Stimulated activated CD8-positive, alpha-beta memory T cell treated with anti-CD3 and anti-CD28 coated beads, Interleukin-7, amount 100 ng/mL, for 24 hours (primary cell): ENCODE data around the gene SERINC5.
"Not testable (repeated sequence)": the region's sequence is repeated elsewhere in the genome, so short reads cannot be mapped to it uniquely, and the experiment has no call there.

Source experiments
- DNase-seq: peaks from one replicate; pipeline ENCODE4 v3.0.0-alpha.2; 2020; ENCODE audit warnings: low read depth

The SERINC5 gene

DNA sequence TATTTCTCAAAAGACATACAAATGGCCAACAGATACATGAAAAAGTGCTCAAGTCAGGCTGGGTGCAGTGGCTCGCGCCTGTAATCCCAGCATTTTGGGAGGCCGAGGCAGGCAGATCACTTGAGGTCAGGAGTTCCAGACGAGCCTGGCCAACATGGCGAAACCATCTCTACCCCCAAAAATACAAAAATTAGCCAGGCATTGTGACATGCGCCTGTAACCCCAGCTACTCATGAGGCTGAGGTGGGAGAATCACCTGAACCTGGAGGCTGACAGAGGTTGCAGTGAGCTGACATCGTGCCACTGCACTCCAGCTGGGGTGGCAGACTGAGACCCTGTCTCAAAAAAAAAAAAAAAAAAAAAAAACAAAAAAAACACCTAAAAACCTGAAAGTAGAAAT, 119.0 kb downstream of the SERINC5 start:
- DNase-seq, result not testable (repeated sequence)

GRCh38 chr5:80134876-80135275, 121.0 kb downstream of the SERINC5 start:
- DNase-seq, result no peak

DNA sequence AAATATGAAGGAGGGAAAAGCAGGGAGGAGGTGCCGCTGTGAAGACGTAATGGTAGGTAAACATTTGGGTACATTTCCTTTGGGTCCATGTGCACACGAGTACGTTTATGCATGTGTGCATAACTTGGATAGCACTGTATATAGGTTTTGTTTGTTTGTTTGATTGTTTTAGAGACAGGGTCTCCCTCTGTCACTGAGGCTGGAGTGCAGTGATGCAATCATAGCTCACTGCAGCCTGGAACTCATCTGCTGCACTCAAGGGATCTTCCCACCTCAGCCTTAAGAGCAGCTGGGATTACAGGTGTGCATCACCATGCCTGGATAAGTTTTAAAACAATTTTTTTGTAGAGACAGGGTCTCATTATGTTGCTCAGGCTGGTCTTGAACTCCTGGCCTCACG, 126.7 kb downstream of the SERINC5 start:
- DNase-seq, result no peak

DNA sequence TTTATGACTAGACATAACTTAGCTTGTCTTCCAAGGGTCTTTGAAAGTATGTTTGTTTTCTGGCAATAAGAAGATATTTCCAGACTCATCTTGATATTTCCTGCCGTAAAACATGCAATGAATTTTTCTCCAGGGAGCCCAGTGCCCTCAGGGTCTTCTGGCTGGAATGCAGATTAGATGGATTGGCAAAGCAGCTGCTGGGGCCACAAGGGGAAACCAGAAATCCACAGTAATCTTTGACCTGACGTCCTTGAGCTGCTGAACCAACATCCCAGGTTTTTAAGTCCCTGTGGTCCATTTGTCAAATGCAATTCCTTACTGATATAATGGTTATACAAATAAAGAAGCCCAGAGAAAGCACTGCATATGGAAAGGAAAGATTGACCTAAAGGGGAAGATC, 127.7 kb downstream of the SERINC5 start:
- DNase-seq, result no peak

DNA sequence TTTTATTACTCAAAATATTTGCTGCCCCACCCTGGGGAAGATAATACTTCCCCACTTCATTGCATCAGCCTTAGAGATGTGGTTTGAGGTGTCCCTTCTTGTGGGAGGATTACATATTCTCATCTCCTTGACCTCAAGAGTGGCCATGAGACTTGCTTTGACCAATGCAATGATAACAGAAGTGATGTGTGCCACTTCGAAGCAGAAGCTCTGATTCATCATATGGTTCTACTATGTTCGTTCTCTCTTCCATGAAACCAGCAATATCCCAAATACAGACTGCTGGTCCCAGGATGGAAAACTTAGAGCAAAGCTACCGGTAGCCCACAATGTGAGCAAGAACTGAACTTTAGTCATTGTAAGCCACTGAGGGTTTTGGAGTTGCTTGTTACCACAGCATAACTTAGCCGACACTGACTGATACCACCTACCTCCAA, 128.7 kb downstream of the SERINC5 start:
- DNase-seq, result no peak

DNA sequence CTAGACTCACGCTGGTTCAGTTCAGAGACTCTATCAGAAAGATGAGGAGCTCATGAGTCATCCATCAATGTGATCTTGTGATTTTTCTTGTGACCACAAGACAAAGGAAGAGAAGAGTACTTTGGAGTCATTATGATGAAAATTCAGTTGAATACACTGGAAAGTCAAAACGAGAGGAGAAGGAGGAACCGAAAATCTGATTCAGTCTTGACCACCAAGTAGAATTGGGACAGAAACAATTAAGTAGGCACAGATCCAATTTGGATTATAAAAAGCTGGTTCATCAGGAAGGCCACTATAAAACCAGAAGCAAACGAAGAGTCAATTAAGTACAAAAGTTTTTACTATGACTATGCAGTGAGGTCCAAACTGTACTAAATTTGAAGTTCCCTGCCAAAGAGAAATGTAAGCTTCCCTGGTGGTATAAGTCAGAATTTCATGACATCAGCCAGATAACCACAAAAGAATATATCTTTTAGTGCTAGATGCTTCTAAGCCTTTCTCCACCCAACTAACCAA, 129.8 kb downstream of the SERINC5 start:
- DNase-seq, result no peak

- DNase-seq, result no peak
Measured at GRCh38 chr5:80125022-80125961, 130.6 kb downstream of the SERINC5 start.

- no peak for DNase-seq
Measured at GRCh38 chr5:80124121-80124918, 131.5 kb downstream of the SERINC5 start.

- DNase-seq, result no peak
Measured at GRCh38 chr5:80122579-80122978, 133.3 kb downstream of the SERINC5 start.

- no peak for DNase-seq
Measured at GRCh38 chr5:80119372-80119771, 136.5 kb downstream of the SERINC5 start.

GRCh38 chr5:80117446-80117845, 138.4 kb downstream of the SERINC5 start:
- DNase-seq, result no peak

DNA sequence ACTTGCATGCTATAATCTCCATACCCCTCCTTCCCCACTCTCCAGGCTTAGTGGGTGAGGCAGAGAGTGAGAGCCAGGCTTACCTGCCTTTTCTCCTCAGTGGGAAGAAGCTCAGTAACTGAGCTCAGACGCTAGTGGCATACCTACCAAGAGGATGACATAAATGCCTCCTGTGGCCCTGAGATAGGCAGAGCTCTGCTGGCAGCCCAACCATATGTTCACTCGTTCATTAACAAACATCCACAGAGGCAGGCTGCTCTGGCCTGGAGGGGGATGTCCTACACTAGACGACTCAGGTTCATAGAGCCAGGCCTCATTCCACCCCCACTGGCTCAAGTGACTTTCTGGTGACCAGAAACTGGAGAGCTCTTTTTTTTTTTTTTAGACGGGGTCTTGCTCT, 139.4 kb downstream of the SERINC5 start:
- no peak for DNase-seq

DNA sequence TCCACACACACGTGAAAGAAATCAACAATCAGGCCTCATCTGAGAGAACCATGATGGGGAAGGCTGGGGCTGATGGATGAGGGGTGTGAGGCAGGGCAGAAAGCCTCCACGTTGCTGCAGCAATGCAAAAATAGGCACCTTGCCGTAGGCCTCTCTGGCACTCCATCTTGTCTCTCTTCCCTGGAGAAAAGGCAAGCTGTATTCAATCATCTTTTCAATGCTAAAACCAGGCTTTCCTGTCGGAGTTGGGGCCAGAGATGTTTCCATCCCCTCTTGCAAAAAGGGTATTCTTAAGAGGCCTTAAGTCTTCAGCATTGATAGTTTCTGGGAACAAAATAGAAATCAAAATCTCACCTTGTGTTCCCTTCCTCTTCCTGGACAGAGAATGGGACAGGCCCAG, 139.8 kb downstream of the SERINC5 start:
- no peak for DNase-seq

DNA sequence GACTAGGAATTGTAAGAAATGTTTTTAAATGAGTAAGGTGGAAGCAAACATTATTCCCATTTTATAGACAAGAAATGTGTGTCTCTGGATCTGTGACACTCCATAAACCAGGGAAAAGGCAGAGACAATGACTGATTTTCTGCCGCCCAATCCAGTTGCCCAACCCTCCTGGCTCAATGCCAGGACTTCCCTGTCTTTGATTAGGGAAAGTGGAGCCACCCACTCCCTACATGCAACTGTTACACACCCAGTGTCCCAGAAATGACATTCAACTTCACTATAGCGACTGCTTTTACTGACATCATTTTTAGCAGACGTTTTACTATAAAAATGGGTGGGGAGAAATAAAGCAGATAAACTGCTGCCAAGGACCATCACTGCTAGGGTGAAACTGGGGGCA, 141.0 kb downstream of the SERINC5 start:
- no peak for DNase-seq

- DNase-seq, result not testable (repeated sequence)
Measured at GRCh38 chr5:80111376-80111990, 144.4 kb downstream of the SERINC5 start.

DNA sequence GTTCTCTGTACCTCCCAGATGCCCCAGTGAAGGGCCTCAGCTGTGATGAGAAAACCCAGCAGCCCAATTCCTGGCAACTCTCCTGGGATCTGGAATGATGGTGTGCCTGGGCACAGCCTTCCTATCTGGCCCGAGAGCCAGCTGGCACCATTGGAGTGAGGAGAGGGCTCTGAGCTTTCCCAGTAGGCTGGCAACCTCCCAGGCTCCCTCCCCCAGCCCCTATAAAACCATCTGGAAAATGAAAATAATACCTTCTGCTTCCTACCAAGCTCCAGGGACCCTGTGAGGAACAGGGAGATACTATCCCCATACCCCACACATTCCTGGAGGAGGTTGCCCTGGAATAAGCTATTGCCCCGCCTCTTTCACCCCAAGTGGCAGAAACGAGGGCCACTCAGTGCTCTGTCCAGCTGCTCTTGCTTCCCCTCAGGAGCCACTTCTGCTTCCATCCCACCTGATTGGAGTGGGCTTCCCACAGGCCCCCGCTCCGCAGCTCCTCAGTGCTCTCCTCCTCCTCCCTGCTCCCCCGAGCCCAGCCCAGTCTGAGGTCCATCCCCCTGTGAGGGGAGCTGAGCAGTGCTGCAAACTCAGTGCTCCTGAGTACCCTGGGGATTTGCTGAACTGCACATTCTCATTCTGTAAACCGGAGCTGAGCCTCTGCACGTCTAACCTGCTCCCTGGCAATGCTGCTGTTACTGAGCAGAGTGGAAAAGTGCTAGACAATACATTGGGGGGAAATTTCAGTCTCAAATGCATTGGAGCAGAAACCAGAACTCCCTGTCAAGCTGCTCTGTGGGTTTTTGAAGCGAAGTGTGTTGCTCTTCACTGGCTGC, 146.0 kb downstream of the SERINC5 start:
- no peak for DNase-seq

DNA sequence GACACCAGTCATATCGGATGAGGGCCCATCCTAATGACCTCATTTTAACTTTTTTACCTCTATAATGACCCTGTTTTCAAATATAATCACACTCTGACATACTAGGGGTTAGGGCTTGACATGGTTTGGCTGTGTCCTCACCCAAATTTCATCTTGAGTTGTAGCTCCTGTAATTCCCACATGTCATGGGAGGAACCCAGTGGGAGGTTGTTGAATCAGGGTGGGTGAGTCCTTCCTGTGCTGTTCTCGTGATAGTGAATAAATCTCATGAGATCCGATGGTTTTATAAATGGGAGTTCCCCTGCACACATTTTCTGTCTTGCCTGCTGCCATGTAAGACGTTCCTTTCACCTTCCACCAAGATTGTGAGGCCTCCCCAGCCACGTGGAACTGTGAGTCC, 148.9 kb downstream of the SERINC5 start:
- DNase-seq, result no peak

DNA sequence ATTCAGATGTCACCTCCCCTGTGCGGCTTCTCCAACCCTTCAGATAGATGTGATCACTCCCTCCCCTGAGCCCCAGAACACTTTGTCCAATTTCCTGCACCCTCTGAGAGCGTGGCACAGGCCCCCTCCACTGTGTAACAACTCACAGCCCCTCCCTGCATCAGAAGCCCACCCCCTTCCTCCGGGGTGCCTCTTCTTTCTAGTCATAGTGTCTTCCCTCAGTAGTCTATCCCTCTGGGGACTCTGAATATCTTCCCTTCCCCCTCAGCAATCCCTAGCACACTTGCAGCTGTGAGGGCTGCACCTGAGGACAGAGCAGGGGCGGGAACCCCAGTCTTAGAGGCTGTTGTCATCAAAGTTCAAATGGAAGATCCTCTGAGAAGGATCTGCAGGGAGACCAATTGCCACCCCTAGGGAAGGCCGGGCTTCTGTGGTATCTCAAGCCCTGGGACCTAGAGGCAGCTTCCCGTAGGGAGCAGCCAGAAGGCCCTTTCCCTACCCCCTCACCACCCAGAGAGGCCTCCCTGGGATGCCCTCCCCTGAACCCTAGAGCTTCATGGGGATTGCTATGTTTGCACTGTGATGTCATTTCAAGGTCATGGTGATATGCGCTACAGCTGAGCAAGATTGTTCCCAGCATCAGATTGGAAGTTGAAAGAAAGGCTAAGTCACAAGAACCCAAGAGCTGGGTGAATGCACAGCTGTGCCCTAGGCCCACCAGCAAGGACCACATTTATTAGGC, 150.0 kb downstream of the SERINC5 start:
- no peak for DNase-seq

DNA sequence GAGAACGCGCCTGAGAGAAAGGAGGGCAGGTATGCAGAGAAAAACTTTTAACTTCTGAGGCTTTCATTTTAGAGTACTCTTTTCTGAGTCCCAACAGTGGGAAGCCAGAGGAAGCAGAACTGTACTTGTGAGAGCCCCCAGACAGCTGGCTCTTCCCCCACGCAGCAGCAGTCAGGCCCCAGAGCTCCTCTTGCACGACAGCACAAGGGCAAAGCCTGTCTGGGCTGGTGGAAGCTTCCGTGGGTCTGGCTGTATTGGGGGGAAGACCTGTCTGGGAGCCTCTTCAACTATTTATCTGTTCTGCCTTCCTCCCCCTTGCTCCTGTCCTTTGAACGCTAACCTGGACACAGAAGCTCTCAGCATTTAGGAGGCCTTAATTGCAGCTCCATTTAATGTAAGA, 152.5 kb downstream of the SERINC5 start:
- no peak for DNase-seq

DNA sequence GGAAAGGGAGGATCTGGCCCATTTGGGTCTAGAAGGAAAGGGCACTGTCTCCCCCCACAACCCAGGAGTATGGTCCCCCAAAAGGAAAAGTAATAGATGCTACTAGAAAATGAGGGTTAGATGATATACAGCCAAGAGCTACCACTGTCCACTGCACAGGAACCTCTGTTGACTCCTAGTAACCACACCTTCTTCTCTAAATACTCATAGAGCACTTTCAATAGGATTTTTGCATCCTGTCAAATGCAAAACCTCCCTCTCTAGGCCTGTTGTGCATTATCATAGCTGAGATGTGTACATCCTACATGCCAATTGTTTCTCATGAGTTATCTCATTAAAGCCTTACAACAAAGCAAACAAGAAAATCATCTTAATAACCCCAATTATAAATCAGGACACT, 153.9 kb downstream of the SERINC5 start:
- no peak for DNase-seq

- DNase-seq, result no peak
Measured at GRCh38 chr5:80097451-80097850, 158.4 kb downstream of the SERINC5 start.
